GM18508 (cell line): ENCODE measurements around the gene FCAMR.

Experiments used
- ATAC-seq: cut with Tn5 transposase; IDR thresholded peaks from one replicate; pipeline ENCODE4 v1.9.1; 2021; ENCODE audit warnings: moderate number of reproducible peaks; ENCODE audit not compliant: insufficient read depth, unreplicated experiment

The FCAMR gene

DNA sequence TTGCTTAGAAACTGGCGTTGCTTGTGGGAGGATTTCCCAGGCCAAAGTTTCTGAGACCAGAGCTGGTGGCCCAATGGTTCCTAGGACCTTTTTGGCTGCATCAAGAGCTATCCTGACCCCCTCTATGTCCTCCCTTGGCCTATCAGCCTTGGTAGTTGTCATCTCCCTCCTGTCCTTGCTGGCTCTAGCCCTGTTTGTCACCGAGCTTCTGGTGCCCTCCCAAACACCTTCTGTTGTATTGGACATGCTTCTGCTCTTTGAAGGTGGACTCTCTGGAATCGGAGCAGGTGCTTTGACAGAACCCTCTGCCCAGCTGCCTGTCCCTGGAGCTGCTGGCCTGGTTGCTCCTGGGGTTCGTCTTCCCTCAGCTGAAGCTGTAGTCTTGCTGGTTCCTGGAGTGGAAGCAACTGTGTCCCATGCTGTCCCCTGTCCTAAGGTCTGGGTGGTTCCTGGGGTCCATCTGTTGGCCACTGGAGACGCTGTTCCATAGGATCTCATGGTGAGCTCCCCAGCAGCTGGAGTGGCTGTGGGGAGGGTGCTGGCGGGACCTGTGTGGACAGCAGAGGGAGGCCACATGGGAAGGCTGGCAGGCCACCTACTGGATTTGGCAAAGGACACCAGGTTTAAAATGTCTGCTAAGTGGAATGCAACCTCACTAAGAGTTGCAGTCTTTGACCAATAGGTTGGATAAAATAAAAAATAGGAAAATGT, 9.4 kb downstream of the FCAMR start:
- no peak for ATAC-seq

DNA sequence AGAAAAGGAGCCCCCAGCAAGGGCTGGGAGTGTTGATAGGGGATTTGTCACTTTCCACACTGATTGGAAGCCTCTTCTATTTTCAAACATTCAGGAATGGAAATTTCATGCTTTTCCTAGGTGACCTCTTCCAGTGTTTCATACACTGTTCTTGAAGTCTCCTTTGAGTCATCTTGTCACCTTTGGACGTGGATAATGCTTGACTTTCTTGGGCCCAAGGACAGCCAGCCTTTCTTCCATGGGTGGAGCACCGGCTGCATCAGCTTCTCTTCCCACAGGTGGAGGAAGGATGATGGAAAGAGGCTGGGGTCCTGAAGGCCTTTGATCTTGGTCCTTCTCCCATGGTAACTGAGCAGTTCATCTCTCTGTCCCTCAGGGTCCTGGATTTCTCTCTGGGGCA, 12.1 kb downstream of the FCAMR start:
- ATAC-seq = no peak

DNA sequence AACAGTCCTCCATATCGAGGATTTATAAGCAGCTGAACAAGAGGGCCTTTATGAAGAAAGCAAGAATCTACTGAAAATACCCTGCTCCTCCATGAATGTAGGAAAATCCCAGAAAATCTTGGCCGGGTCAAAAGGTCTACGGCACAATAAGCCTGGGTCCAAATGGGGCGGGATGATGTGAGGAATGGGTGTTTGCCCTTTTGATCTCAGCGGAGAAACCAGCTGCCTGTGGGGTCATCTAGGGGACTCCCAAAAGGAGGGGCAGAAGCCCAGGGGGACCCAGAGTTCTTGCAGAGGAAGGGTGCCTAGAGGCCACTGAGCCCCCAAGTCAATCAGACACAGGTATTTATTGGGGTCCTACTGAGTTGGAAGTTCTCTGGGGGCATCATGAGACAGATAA, 12.6 kb downstream of the FCAMR start:
- no peak for ATAC-seq

DNA sequence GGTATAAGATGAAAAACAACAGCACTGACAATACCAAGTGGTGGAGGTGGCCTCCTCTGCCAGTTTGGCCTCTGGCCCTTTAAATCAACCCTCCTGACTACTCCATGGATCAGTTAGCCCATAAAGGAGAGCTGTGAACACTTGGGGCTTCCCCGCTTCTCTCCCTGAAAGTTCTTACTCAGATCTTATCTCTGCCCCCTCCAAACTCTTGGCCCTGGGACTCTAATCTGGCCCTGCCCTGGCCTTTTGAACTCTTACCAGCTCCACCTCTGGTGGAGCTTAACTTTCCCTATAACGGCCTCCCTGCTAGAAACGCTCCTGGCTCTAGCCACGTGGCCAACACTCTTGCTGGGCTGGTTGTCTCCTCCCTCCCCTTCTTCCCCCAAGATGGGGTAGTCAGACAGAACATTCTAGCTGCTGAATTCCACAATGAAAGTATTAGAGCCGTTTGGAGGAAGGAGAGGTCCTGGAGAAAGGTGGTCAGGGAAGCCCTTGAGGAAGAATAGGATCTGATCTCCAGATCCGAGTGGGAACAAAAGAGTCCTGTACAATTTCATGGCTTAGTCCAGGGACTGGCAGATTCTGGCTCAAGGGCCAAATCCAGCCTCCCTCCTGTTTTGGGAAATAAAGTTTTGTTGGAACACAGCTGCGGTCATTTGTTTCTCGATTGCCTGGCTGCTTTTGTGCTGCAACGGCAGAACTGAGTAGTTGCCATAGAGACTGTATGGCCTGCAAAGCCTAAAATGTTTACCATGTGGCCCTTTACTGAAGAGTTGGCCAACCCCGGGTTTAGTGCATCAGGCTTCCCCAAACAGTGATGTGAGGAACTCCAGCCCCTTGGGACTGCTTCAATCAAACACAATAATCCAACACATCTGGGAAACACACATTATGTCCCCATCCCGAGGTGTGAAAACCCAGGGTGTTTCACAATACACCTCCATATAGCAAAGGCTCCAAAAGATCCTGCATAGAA, 14.5 kb downstream of the FCAMR start:
- peak; percentile 46 for ATAC-seq

GRCh38 chr1:206954459-206955342, 15.6 kb downstream of the FCAMR start:
- no peak for ATAC-seq

GRCh38 chr1:206953626-206954025, 16.6 kb downstream of the FCAMR start:
- ATAC-seq = no peak

DNA sequence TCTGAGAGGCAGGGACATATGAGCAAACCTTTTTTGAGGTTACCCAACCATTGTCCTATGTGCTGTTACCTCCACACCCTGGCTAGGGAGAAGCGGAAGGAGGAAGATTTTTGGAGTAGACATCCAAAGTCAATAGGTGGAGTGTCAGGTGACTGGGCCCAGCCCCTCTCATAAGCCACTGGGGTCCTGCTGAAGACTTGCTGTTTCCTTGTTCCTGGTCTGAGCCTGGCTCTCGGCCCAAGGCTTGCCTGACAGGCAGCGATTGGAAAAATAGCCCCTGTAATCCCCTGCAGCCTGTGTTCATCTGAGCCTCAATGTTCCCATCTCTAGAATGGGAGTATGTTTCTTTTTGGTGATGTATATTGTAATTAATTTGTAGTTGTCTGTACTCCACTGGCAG, 17.1 kb downstream of the FCAMR start:
- no peak for ATAC-seq

- ATAC-seq = no peak
Measured at GRCh38 chr1:206952171-206952570, 18.1 kb downstream of the FCAMR start.

- no peak for ATAC-seq
Measured at GRCh38 chr1:206951318-206952100, 18.8 kb downstream of the FCAMR start.

- ATAC-seq = no peak
Measured at GRCh38 chr1:206949641-206950040, 20.6 kb downstream of the FCAMR start.

DNA sequence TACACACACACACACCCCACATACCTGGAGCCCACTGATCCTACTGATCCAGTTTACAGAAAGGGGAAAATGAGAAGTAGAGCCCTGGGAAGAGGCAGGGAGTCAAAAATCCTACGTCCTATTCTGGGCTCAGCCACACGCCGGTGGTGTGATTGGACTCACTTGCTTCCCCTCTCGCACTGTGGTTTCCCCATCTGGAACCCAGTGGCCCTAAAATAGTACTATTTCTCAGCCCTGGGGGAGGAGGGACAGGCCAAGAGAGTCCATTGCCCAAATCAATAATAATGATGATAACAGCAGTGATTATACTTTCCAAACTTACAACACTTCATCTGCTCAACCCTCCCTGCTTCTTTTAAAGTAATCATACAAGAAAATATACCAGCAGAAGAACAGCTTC, 21.1 kb downstream of the FCAMR start:
- no peak for ATAC-seq

- no peak for ATAC-seq
Measured at GRCh38 chr1:206947255-206947654, 23.0 kb downstream of the FCAMR start.

DNA sequence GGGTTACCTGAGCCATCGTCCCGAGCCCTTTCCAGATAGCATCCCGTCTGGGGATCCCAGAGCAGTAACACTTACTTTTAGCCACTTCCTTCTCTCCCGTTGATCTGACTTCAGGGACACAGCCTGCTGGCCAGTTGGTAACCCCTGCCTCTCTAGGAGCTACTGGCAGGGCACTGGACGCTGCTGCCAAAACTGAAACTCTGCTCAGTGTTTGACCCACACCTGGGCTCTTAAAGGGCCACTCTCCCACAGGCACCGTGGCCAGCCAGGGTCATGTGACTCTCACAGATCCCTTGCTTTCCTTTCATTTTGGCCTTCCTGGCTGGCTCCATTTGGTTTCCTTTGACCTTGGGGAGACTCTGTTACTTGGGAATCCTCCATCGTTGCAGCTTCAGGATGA, 24.0 kb downstream of the FCAMR start, which contains the start of gene PIGR:
Gene PIGR (minus strand): TSS at position 206 of the 400 bp plus-strand sequence. CDS start 5,935 bp downstream, outside the sequence.
- no peak for ATAC-seq

DNA sequence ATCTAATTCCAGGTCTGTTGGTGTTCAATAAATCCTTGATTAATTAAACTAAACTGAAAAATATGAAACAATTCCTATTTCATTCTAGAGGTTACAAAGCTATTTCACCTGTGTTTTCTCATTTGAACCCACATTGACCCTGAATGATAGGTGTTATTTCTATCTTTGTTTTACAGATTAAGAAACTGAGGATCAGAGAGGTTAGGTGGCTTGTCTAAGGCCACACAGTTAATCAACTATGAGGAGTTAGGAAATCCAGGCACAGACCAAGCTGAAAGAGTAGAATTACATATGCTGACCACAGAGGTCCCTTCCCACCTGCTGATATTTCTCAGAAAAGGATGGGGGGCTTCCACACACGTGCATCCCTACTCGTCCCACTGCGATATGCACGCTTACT, 24.5 kb downstream of the FCAMR start:
- no peak for ATAC-seq

DNA sequence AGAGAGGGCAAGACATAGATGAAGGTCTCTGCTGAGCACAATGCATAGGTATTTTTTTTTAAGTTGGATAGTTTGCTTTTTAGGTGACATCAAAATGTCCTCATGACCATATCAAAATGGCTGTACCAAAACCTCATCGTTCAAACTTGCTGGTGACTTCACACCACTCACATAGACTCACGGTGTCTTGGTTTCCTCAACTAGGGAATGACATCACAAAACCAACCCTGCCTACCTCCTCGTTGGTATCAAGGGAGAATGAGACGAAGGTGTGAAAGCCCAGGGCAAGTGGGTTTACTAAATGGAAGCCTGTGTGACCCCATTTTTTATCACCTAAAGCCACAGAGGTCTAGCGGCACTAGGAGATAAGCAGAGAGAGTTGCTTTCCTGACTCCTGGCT, 25.6 kb downstream of the FCAMR start:
- ATAC-seq = no peak

GRCh38 chr1:206941766-206942418, 28.4 kb downstream of the FCAMR start:
- ATAC-seq = no peak

DNA sequence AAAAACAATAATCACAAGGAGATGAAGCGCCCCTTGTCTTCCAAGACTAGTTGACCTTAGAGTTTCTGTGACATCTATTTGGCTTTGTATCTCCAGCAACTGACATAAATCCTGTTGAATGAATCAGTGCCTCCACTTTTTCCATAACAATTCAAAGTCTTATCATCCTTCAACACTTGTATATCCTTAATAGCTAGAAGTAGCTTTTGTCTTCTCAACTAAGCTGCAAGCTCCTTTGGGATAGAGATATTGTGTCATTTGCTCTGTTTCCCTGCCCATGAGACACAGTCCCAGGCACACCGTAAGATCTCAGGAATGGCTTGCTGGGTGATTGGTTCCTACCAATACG, 29.7 kb downstream of the FCAMR start:
- no peak for ATAC-seq

- ATAC-seq = no peak
Measured at GRCh38 chr1:206939841-206940587, 30.2 kb downstream of the FCAMR start.

DNA sequence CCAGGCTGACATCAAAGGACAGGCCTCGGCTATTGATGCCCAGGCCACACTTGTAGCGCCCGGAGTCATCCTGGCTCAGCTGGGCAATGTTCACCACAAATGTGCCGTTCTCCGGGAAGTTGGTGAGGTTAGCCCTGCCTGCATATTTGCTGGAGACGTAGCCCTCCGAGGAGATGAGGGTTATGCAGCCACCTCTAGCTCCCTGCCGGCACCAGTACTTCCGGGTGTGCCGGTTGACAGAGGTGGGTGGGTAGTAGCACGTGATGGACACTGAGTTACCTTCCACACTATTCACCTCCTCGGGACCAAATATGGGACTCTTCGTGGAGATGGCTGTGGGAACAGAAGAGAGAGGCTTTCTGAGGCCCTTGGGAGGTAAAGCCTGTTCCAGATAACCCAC, 31.1 kb downstream of the FCAMR start:
- ATAC-seq = no peak
